Hepatocyte (in vitro differentiated cells): ENCODE measurements around the gene DCLK2. TPM values are rescaled to one million over a fixed set of nuclear protein-coding genes. Genes with fewer than 3 reads are reported as not detected.

Experiments
- DNase-seq: peaks from one replicate; pipeline ENCODE4 v3.0.0-alpha.2; 2016; ENCODE audit warnings: low spot score
- H2AFZ ChIP-seq: fragments of 200-600 bp; sonication (generic); 2 replicates; pipeline ENCODE4 v1.6.0; 2016; ENCODE audit warnings: antibody characterized with exemption, mild to moderate bottlenecking
- H3K27ac ChIP-seq: fragments of 200-600 bp; sonication (generic); 2 replicates; pipeline ENCODE4 v1.5.1; 2016; ENCODE audit warnings: mild to moderate bottlenecking
- H3K27me3 ChIP-seq: fragments of 200-600 bp; sonication (generic); 2 replicates; pipeline ENCODE4 v1.6.1; 2016
- H3K36me3 ChIP-seq: fragments of 200-600 bp; sonication (generic); replicated peaks from 2 replicates; pipeline ENCODE4 v1.5.1; 2016; ENCODE audit warnings: low read depth; ENCODE audit not compliant: insufficient read depth
- H3K4me1 ChIP-seq: fragments of 200-600 bp; sonication (generic); 2 replicates; pipeline ENCODE4 v1.5.1; 2016; ENCODE audit warnings: mild to moderate bottlenecking, moderate library complexity; ENCODE audit not compliant: insufficient read depth
- H3K4me2 ChIP-seq: fragments of 200-600 bp; sonication (generic); 2 replicates; pipeline ENCODE4 v1.6.0; 2016
- H3K4me3 ChIP-seq: fragments of 200-600 bp; sonication (generic); 2 replicates; pipeline ENCODE4 v1.5.1; 2016; ENCODE audit warnings: mild to moderate bottlenecking
- H3K79me2 ChIP-seq: fragments of 200-600 bp; sonication (generic); 2 replicates; pipeline ENCODE4 v1.6.0; 2017; ENCODE audit warnings: mild to moderate bottlenecking
- H3K9me2 ChIP-seq: fragments of 200-600 bp; sonication (generic); replicated peaks from 2 replicates; pipeline ENCODE4 v1.6.0; 2017; ENCODE audit warnings: mild to moderate bottlenecking; ENCODE audit not compliant: insufficient read depth
- H3K9me3 ChIP-seq: fragments of 200-600 bp; sonication (generic); 2 replicates; pipeline ENCODE4 v1.5.1; 2016; ENCODE audit warnings: low read depth, mild to moderate bottlenecking
- H4K20me1 ChIP-seq: fragments of 200-600 bp; sonication (generic); 2 replicates; pipeline ENCODE4 v1.6.0; 2016; ENCODE audit warnings: mild to moderate bottlenecking; ENCODE audit not compliant: insufficient read depth, poor library complexity, severe bottlenecking
- EZH2 ChIP-seq: fragments of 200-600 bp; sonication (generic); IDR thresholded peaks from 2 replicates; pipeline ENCODE4 v1.6.1; 2016; ENCODE audit warnings: antibody characterized with exemption, mild to moderate bottlenecking, borderline replicate concordance
- EZH2phosphoT487 ChIP-seq: fragments of 200-600 bp; sonication (generic); IDR thresholded peaks from one replicate; pipeline ENCODE4 v1.6.1; 2018; ENCODE audit warnings: antibody characterized with exemption, mild to moderate bottlenecking, low read depth, moderate library complexity; ENCODE audit not compliant: unreplicated experiment, severe bottlenecking
- WGBS: methylation state at CpG from one replicate; pipeline ENCODE4 v1.1.6; 2016; ENCODE audit warnings: low lambda C conversion rate; ENCODE audit errors: missing lambda C conversion rate; 5-methylcytosine and 5-hydroxymethylcytosine counted together
- polyA plus RNA-seq: library from polyadenylated mRNA; unstranded; fragments of >200 nt; fragmentation: Nextera tagmentation; extraction: Ambion mirVana; gene quantifications from 2 replicates; pipeline ENCODE4 v1.2.1, GENCODE V29; 2016
- total RNA-seq: library from RNA; depleted of rRNA; stranded (reverse); fragments of >200 nt; gene quantifications from 2 replicates; pipeline ENCODE4 v1.2.3, GENCODE V29; 2014
- TF ChIP-seq, protein P1 (sequence below): fragments of 200-600 bp; sonication (generic); IDR thresholded peaks from 2 replicates; pipeline ENCODE4 v1.5.1; 2016; ENCODE audit warnings: antibody characterized with exemption, mild to moderate bottlenecking; ENCODE audit not compliant: poor library complexity

The DCLK2 gene
- total and polyA plus RNA-seq, 2 experiments from 2014 or later, result 1.5 to 2.8 TPM

DNA sequence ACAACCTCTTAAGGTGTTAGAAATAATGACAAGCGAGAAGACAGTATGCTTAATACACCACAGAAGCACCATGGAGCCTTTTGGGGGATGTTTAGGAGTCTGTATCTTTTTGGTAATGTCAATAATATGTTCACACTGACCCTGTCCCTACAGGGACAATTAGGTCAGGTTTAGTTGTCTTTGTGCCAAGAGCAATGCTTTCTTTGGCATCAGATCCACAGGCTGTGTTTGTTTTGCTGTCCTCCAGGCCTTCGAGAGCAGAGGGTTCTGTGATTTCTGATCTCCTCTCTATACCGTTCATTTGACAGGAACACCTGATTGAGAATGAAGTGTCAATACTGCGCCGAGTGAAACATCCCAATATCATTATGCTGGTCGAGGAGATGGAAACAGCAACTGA is 153.8 kb downstream of the DCLK2 start:
- no peaks in the 10 kb centered on the region for H3K9me3 ChIP-seq
- H3K9me2 ChIP-seq, result no peaks in the 10 kb centered on the region
- H2AFZ ChIP-seq, result no peak overlapping the region
- H3K4me2 ChIP-seq, result no peak overlapping the region
- H3K27me3 ChIP-seq, result no peaks in the 10 kb centered on the region
- peaks cover 9% of the 10 kb centered on the region for H3K4me1 ChIP-seq
- no peak for TF ChIP-seq EZH2
- no peak for TF ChIP-seq EZH2phosphoT487
- TF ChIP-seq, protein P1, sequence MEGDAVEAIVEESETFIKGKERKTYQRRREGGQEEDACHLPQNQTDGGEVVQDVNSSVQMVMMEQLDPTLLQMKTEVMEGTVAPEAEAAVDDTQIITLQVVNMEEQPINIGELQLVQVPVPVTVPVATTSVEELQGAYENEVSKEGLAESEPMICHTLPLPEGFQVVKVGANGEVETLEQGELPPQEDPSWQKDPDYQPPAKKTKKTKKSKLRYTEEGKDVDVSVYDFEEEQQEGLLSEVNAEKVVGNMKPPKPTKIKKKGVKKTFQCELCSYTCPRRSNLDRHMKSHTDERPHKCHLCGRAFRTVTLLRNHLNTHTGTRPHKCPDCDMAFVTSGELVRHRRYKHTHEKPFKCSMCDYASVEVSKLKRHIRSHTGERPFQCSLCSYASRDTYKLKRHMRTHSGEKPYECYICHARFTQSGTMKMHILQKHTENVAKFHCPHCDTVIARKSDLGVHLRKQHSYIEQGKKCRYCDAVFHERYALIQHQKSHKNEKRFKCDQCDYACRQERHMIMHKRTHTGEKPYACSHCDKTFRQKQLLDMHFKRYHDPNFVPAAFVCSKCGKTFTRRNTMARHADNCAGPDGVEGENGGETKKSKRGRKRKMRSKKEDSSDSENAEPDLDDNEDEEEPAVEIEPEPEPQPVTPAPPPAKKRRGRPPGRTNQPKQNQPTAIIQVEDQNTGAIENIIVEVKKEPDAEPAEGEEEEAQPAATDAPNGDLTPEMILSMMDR, result no peak
- H3K79me2 ChIP-seq, result no peaks in the 10 kb centered on the region
- DNase-seq, result no peak
- no peak overlapping the region for H3K4me3 ChIP-seq
- H3K36me3 ChIP-seq, result no peaks in the 10 kb centered on the region
- H4K20me1 ChIP-seq, result no peaks in the 10 kb centered on the region
- no peak overlapping the region for H3K27ac ChIP-seq
- 93% methylated on average over 6 of the region's 6 CpGs for WGBS

DNA sequence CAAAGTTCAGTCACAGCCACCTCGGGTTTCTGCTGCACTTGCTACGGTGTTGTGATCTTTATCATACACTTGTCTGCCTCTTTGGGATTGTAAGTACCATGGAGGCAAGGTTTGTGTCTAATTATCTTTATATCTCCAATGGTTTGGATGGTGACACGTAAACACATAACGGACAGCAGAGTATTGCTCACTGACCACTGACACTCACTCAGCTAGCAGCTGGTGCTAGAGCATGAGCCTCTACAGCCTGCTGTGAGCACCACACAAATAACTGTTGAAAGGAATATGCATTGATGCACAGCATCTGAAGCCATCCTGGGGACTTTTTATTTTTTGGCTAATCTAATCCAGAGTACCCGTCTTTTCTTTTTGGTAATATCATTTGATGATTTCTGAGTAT is 156.0 kb downstream of the DCLK2 start:
- 90% methylated on average over 5 of the region's 5 CpGs for WGBS
- H3K36me3 ChIP-seq, result no peaks in the 10 kb centered on the region
- DNase-seq, result no peak
- H3K4me2 ChIP-seq, result no peak overlapping the region
- no peaks in the 10 kb centered on the region for H3K79me2 ChIP-seq
- no peak overlapping the region for H3K4me3 ChIP-seq
- H4K20me1 ChIP-seq, result no peaks in the 10 kb centered on the region
- H3K4me1 ChIP-seq, result peaks cover 16% of the 10 kb centered on the region
- H3K27ac ChIP-seq, result no peak overlapping the region
- no peak overlapping the region for H2AFZ ChIP-seq
- H3K9me2 ChIP-seq, result no peaks in the 10 kb centered on the region
- no peaks in the 10 kb centered on the region for H3K27me3 ChIP-seq
- TF ChIP-seq EZH2 (no peak), EZH2phosphoT487 (no peak)
- no peaks in the 10 kb centered on the region for H3K9me3 ChIP-seq

DNA sequence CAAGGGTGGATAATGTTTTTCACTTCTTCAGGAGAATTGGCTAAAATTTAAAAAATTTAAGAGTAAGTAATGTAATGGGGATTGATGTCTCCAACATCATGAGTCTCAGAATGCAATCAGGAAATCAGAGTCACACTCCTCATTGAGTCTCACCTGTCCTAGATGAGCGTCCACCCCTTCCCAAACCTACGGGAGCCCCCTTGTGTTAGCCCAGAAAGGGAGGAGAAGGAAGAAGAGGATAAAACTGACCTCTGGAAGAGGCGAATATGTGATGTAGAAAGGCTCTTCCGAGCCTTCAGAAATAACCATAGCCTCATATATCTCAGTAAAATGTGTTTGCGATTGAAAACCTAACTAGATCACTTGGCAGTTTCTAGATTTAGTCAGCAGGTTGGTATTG is 157.1 kb downstream of the DCLK2 start:
- WGBS, result 94% methylated on average over 5 of the region's 5 CpGs
- H3K9me2 ChIP-seq, result no peaks in the 10 kb centered on the region
- H3K27me3 ChIP-seq, result no peaks in the 10 kb centered on the region
- no peak for DNase-seq
- H3K4me3 ChIP-seq, result no peak overlapping the region
- no peaks in the 10 kb centered on the region for H3K9me3 ChIP-seq
- no peaks in the 10 kb centered on the region for H4K20me1 ChIP-seq
- H3K4me1 ChIP-seq, result peaks cover 16% of the 10 kb centered on the region
- H2AFZ ChIP-seq, result no peak overlapping the region
- H3K4me2 ChIP-seq, result no peak overlapping the region
- H3K36me3 ChIP-seq, result no peaks in the 10 kb centered on the region
- no peak for TF ChIP-seq EZH2phosphoT487
- TF ChIP-seq, protein P1, result no peak
- no peak for TF ChIP-seq EZH2
- H3K79me2 ChIP-seq, result no peaks in the 10 kb centered on the region
- peak overlapping the region; percentile 33 for H3K27ac ChIP-seq

DNA sequence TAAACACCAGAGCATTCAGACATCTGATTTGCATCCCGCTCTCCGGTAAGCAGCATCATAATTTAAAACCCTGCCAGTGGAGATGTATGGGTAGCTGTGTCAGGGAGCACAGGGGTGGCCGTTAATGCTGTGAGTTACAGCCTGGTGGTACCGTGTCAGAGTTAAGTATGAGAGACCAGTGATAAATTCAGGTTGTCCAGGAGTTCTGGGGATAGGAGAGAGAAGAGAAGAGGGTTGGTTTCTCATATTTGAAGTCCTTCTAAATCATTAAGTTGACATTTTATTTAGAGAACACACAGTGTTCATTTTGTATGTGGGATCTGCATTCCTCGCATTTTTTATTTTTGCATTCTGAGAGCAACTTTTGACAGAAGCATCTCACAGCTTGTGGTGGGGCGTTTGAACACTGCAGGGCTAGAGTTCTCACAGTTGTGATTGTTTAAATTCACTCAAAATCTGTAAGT is 157.6 kb downstream of the DCLK2 start:
- TF ChIP-seq EZH2 (no peak), EZH2phosphoT487 (no peak)
- TF ChIP-seq, protein P1, result no peak
- DNase-seq, result no peak
- H3K4me1 ChIP-seq, result peaks cover 16% of the 10 kb centered on the region
- peak overlapping the region; percentile 78 for H3K27ac ChIP-seq
- H3K9me2 ChIP-seq, result no peaks in the 10 kb centered on the region
- no peaks in the 10 kb centered on the region for H4K20me1 ChIP-seq
- no peaks in the 10 kb centered on the region for H3K79me2 ChIP-seq
- H3K4me3 ChIP-seq, result no peak overlapping the region
- 67% methylated on average over 6 of the region's 6 CpGs for WGBS
- no peak overlapping the region for H2AFZ ChIP-seq
- no peaks in the 10 kb centered on the region for H3K27me3 ChIP-seq
- H3K9me3 ChIP-seq, result no peaks in the 10 kb centered on the region
- no peaks in the 10 kb centered on the region for H3K36me3 ChIP-seq
- no peak overlapping the region for H3K4me2 ChIP-seq
